ENCODE measurements around the gene NEK1.
"Not testable (repeated sequence)": the region's sequence is repeated elsewhere in the genome, so short reads cannot be mapped to it uniquely, and the experiment has no call there.

The NEK1 gene

DNA sequence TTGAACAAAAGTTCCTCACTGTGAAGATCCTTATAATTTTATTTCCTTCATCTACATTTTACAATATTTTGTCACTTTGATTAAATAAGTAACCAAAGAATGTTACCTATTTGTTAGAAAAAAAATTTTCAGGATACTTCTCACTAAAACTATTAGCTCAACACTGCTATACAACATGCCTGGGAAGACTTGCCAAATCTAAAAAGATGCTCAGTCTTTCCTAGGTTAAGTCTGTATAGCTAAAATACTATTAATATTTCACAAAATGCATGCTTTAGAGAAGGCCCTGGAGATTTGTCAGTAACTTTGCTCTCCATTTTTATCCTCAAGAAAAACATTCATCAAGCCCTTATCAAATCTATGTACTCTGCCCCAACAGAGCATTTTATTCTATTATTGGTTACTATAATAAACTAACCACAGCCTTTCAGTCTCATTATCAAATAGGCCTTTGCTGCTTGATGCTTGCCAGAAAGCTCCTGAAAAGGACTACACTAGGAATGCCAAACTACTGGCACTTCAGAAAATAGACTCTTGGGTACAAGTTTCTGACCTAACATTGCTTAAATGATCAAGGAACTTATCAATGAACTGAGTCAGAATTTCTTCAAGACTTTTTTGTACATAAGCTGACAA is 17.7 kb downstream of the NEK1 start:
- DNase-seq: no peak

DNA sequence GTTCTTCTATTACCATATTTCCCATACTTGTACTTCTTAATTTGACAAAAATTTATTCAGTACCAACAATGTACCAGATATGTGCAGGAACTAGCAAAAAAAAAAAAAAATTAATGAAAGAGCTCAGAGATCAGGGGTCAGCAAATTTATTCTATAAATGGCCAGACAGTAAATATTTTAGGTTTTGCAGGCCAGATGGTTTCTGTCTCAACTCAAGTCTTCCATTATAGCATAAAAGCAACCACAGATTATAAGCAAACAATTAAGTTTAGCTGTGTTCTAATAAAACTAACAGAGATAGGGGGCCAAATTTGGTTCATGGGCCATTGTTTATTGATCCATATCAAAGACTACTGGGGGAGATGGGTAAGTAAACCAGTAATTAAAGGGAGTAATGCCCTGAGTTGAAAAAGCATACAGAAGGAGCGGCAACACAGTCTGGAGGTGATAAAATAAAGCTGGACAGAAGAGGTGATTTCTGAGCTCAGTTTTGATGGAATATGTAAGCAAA is 19.3 kb downstream of the NEK1 start:
- DNase-seq: no peak

DNA sequence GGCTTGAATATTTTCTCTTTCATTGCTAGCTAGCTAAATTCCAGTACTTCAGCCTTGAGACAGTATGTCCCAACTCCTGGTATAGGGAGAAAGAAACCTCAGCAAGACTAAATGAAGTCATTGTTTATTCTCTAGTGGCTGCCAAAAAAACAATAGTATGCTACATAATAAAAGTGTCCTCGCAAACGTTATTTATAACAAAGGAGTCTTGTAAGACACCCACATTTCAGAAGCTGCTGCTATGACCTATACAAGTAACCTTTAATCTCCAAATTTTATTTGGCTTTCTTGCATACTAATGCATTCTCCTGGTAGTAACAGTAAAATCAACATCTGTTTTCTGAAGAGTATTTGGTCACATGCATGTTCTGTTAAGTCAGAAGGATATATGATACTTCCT is 28.8 kb downstream of the NEK1 start:
- no peak for DNase-seq

DNA sequence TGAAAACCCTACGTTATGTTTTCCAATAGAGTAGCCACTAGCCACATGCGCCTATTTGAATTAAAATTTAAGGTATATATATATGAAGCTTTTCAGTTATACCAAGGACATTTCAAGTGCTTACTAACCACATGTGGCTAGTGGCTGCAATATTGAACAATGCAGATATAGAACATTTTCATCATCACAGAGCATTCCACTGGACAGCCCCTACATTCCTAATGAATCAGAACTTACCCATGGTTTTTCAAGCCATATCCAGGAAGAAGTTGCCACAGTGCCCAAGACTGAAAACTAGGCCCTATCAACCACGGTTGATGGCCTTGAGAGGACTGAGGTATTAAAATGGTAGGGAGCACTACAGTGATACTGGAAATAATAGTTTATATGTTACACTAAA is 29.7 kb downstream of the NEK1 start:
- DNase-seq: no peak

DNA sequence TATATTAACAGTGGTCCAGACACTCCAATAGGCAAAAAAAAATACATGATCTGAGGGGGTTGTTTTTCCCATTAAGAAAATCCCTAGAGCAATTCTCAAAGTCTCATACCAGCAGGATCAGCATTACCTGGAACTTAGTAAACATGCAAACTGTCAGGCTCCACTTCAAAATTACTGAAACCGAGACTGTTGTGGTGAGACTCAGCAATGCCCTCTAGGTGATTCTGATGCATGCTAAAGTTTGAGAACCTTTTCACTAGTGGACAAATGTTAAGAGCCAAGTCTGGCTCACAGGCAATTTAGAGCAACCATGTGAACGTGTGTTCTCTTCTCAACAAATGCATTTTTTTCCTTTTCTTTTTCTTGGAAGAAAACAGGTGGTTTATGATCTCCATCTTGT is 30.2 kb downstream of the NEK1 start:
- no peak for DNase-seq

DNA sequence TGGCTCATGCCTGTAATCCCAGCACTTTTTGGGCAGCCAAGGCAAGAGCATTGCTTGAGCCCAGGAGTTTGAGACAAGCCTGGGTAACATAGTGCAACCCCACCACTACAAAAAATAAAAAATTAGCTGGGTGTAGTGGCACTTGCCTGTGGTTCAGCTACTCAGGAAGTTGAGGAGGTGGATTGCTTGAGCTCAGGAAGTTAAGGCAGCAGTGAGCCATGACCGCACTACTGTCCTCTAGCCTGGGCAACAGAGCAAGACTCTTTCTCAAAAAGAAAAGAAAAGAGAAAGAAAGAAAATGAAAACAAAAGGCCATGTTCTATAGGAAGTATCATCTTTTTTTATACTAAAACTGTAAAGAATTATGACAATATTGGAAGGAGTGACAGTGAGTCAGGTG is 38.5 kb downstream of the NEK1 start:
- no peak for DNase-seq

DNA sequence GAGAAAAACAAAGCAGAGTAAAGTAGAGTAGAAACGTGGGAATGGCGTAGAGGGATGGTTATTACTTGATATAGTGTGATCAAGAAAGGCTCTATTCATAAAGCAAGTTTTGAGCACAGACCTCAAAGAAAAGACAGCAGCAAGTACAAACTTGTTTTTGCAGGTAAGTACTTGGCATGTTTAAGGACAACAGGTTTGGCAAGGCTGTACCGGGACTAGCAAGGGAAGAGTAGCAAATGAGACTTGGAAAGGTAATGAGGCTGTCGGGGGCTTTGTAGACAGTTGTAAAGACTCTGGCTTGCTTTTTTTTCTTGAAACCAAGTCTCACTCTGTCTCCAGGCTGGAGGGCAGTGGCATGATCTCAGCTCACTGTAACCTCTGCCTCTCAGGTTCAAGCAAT is 40.9 kb downstream of the NEK1 start:
- DNase-seq: no peak

DNA sequence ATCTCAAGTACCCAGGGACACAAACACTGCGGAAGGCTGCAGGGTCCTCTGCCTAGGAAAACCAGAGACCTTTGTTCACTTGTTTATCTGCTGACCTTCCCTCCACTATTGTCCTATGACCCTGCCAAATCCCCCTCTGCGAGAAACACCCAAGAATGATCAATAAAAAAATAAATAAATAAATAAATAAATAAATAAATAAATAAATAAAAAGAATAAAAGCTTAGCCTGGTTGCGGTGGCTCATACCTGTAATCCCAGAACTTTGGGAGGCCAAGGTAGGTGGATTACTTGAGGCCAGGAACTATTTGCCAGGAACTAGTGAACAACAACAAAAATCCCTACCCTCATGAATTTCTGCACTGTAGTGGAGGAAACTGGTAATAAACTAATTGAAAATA is 41.4 kb downstream of the NEK1 start:
- DNase-seq: not testable (repeated sequence)

DNA sequence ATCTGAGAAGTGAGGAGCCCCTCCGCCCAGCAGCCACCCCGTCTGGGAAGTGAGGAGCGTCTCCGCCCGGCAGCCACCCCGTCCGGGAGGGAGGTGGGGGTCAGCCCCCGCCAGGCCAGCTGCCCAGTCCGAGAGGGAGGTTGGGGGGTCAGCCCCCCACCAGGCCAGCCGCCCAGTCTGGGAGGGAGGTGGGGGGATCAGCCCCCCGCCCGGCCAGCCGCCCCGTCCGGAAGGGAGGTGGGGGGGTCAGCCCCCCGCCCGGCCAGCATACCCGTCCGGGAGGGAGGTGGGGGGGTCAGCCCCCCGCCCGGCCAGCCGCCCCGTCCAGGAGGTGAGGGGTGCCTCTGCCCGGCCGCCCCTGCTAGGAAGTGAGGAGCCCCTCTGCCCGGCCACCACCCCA is 42.1 kb downstream of the NEK1 start:
- not testable (repeated sequence) for DNase-seq

DNA sequence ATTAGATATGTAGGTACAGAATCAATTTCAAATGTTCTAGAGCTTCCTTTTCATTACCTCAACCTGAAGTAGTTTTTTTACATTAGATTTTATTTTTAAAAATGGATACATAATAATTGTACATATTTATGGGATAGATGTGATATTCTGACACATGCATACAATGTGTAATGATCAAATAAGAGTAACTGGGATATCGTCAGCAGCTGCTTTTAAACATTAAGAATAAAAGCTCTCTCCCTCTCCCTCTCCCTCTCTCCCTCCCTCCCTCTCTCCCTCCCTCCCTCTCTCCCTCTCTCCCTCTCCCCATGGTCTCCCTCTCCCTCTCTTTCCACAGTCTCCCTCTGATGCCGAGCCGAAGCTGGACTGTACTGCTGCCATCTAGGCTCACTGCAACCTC is 43.2 kb downstream of the NEK1 start:
- DNase-seq: not testable (repeated sequence)

DNA sequence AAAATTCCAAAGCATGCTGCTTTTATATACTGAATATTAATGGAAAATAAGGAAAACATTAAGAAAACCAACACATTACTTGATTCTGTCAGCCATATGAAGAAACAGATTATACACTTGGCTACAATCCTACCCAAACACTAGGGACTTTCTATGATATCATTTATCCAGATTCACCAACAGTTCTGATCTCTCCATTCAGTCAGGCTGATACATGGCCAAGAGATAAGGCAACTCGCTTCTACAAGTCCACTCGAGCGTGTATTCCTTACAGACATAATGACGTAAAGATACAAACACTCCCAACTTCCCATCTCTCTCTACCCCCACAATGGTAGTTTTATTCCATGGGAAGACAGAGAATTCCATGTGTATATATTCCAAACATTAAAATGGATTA is 44.5 kb downstream of the NEK1 start:
- no peak for DNase-seq

DNA sequence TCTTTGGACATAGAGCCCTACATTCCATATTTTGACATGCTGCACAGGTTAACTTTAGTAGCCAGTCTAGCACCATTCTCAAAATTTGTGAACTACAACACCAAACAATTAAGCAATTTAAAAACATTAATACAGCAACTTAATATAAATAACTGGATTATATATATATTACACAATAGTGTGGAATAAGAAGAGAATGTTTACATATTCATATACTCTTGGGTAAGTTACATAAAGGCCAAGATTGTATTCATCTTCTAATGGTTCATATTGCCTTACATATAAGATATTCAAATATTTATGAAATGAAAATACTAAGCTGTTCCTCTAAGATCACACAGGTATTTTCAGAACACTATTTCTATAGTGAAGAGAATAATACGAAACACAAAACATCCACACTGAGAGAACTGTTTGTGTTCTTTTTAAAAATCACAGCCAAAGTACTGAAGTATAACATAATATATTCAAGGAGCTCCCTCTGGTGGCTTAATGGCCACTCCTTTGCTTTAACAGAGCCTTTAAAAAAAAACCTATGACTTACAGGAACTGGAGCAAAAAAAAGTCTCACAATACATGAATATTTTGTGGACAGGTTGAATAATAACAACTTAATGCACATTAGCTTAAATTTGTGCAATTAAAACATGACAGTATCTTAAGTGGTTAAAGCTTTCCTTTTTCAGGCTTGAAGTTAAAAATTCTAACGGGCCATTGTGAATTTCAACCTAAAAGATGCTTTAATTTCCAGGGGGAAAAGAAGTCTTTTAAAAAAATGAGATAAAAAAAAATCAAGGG is 46.2 kb downstream of the NEK1 start:
- DNase-seq: peak in 1 of 2 experiments; percentile 37

DNA sequence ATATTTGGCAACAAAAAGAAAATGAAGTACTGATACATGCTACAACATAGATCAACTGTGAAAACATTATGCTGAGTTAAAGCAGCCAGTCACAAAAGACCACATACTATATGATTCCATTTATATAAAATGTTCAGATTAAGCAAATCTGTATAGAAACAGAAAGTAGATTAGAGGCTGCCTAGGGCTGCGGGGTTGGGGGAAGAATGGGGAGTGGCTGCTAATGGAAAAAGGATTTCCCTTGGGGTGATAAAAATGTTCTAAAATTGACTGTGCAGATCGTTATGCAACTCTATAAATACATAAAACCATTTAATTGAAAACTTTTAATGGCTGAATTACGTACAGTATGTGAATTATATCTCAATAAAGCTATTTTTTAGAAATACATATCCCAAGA is 46.8 kb downstream of the NEK1 start:
- no peak for DNase-seq

DNA sequence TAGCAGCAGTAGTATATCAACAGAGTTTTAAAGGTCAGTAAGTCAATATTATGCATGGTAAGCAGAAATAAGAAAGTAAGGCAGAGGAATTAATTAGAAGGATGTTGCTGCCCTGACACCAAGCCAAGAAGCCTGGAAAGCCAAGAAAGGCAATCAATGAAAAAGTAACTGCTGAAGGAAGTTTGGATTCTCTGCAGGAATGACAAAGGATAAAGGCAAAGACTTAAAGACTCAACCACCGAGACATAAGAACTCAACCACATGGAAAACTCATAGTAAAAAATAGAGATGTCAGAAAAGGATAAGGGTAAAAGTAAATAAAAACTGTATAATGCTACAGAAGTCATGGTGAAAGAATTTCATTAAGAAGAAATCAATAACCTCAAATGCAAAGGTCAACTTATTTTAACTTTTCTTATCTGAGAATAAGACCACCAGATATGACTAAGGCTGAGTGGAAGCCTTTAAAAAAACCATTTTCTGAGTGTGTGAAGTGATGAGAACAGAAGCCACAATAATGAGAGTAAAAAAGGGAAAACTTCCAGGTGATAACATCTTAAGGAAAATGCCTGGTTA is 55.2 kb downstream of the NEK1 start:
- DNase-seq: no peak

DNA sequence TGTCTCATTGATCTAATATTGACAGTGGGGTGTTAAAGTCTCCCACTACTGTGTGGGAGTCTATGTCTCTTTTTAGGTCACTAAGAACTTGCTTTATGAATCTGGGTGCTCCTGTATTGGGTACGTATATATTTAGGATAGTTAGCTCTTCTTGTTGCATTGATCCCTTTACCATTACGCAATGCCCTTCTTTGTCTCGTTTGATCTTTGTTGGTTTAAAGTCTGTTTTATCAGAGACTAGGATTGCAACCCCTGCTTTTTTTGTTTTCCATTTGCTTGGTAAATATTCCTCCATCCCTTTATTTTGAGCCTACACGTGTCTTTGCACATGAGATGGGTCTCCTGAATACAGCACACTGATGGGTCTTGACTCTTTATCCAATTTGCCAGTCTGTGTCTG is 65.8 kb downstream of the NEK1 start:
- DNase-seq: not testable (repeated sequence)

DNA sequence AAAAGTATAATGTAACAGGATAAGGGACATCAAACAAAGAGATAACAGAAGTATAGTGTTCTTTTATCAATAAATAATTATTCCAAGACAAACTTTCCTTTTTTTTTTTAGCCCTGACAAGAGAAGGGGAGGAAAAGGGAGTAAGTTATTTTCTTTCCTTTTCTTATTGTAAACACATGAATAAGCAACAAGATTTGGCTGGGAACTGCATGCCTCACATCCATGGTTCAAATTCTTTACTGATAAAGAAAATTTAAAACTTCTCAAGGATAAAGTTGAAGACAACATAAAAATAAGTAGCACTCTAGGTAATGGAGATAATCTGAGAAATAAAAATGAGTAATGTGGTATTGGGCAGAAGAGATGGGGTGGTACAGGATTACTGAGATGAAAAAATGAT is 71.6 kb downstream of the NEK1 start:
- no peak for DNase-seq

DNA sequence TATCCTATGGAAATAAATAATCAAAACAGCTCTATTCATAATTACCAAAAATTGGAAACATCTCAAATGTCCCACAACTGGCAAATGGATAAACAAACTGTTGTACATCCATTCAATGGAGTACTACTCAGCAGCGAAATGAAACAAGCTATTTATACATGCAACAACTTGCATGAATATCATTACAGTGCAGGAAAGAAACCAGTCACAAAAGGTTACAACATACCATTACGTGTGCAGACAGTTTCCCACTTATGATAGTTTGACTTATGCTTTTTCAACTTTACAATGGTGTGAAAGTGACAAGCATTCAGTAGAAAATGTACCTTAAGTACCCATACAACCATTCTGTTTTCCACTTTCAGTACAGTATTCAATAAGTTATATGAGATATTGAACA is 82.3 kb downstream of the NEK1 start:
- DNase-seq: no peak

DNA sequence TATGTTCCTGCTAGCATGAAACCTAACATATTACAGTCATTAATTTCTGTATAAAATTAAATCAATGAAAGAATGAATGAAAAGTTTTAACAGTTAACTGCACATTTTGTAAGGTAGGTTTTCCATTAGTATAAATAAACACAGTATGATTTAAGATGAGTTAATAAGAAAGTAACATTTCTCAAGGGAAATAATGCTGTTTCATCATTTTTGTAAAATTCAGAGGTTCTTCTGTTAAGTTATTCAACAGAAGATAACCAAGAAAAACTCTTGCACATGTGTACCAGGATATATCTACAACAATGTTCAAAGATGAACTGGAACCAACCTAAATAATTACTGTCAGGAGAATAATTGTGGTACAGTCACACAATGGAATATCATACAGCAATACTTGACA is 88.6 kb downstream of the NEK1 start:
- no peak for DNase-seq

DNA sequence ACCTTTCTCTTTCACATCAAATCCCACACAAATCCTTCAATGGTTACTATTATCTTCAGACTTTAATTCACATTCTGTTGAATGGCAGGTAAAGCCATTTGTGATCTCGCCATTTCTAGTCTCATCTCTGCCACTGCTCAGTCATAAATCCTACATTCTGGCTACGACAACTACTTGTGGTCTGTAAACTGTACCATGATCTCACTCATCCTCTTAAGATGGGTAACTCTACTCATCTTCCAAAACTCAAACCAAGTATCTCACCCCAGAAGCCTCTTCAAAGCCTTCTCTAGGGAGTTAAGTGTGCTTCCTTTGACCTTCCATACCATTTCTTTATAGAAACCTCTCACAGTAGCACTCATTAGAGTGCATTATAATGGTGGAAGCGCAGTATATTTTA is 101.8 kb downstream of the NEK1 start:
- DNase-seq: no peak

DNA sequence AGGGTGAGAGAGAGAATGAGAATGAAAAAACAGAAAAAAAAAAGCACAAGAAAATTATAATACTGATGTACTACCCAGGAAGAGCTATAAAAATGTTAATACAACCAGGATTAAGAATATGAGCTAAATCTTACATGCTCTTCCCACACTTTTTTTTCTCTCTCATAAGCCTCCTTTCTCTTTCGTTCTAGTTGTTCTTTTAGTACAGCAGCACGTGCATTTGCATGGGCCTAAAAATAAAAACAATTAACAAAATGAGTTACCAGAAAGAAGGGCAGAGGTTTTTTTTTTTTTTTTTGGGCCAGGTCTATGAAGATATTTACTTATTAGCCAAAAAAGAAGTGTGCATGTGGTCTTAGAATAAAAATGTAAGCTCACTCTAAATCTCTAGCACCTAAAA is 105.5 kb downstream of the NEK1 start:
- DNase-seq: no peak

DNA sequence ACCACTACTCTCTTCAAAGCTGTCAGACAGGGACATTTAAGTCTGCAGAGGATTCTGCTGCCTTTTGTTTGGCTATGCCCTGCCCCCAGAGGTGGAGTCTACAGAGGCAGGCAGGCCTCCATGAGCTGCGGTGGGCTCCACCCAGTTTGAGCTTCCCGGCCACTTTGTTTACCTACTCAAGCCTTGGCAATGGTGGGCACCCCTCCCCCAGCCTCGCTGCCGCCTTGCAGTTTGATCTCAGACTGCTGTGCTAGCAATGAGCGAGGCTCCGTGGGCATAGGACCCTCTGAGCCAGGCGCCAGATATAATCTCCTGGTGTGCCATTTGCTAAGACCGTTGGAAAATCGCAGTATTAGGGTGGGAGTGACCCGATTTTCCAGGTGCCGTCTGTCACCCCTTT is 112.5 kb downstream of the NEK1 start:
- not testable (repeated sequence) for DNase-seq

DNA sequence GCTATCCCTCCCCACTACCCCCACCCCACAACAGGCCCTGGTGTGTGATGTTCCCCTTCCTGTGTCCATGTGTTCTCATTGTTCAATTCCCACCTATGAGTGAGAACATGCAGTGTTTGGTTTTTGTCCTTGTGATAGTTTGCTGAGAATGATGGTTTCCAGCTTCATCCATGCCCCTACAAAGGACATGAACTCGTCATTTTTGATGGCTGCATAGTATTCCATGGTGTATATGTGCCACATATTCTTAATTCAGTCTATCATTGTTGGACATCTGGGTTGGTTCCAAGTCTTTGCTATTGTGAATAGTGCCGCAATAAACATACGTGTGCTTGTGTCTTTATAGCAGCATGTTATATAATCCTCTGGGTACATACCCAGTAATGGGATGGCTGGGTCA is 118.1 kb downstream of the NEK1 start:
- not testable (repeated sequence) for DNase-seq

DNA sequence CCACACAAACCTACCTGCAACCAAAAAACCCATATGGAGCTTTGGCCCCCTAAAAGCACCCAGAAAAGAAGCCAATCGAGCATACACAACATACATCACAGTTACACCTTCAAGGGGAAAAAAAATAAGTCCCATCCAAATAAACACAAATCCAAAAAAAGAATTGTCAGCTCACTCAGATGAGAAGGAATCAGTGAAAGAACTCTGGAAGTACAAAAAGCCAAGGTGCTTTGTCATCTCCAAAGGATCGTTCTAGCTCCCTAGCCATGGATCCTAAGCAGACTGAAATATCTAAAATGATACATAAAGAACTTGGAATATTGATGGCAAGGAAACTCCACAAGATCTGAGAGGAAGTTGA is 119.2 kb downstream of the NEK1 start:
- DNase-seq: no peak

DNA sequence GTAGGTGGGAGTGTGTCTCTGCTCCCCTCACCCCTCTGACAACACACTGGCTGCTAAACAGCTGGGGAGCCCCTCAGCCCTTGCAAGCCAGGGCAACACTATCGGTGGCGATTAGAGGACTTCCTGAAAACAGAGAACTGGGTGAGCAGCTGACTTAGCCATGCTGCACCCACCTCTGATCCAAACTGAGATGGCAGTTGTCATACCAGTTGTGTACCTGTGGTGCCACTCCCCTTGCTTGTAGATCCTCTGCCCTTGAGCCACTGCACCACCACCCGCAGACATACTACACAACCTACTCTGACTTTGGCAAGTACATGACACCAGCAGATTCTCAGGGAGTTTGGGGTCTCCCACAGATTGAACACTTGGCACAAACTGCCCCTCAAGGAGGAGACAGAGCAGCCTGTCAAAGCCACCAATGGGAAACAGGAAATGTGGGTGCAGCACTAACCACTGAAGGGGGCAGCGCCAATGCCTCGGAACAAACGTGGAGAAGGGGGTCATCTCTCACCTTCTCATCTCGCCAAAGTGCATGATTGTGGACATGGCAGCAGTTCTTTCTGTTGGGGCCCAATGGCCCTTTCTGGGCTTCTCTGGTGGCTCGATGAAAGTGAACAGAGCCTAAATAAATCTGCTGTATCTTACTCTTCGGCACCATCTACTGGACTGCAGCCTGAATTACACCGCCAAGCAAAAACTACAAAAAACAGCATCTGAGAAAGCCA is 119.8 kb downstream of the NEK1 start:
- peak in 1 of 2 experiments; percentile 10 for DNase-seq

Data from NCI-H524 (cell line).